Kidney (tissue), 14 donors: ENCODE data around the gene USF2. TPM values are rescaled to one million over a fixed set of nuclear protein-coding genes. Genes with fewer than 3 reads are reported as not detected.

ENCODE experiments used
- DNase-seq, 5 donors: peaks; one replicate each; pipeline ENCODE4 v3.0.0-alpha.2; 2013 to 2020
- FAIRE-seq: peaks from 2 replicates; lab custom pipeline; 2012; peaks lifted over from hg19 to GRCh38; lab: Jason Lieb, UNC
- H3K27ac ChIP-seq, 2 donors: one replicate each; pipeline ENCODE4 v1.7.0; 2013; ENCODE audit warnings: low read depth in 2 of 2, low read length in 2 of 2, inconsistent platforms in 1 of 2
- H3K27me3 ChIP-seq: one replicate; pipeline ENCODE4 v1.7.1; 2013; ENCODE audit warnings: low read length, inconsistent platforms; ENCODE audit not compliant: control insufficient read depth, insufficient read depth
- H3K36me3 ChIP-seq, 3 donors: one replicate each; pipeline versions ENCODE4 v1.7.0 to v1.7.1; 2013; ENCODE audit warnings: low read length in 3 of 3, control low read depth in 1 of 3, inconsistent platforms in 1 of 3; ENCODE audit not compliant: insufficient read depth in 3 of 3, control insufficient read depth in 2 of 3
- H3K4me1 ChIP-seq, 3 donors: one replicate each; pipeline versions ENCODE4 v1.7.0 to v1.7.1; 2013; ENCODE audit warnings: low read length in 3 of 3, inconsistent platforms in 1 of 3, low read depth in 1 of 3; ENCODE audit not compliant: control insufficient read depth in 2 of 3, insufficient read depth in 2 of 3
- H3K4me3 ChIP-seq, 3 donors: one replicate each; pipeline versions ENCODE4 v1.7.0 to v1.8.1; 2013; ENCODE audit warnings: low read length in 3 of 3, control low read depth in 1 of 3, inconsistent platforms in 1 of 3
- H3K9ac ChIP-seq, 3 donors: one replicate each; pipeline versions ENCODE4 v1.7.0 to v1.7.1; 2013; ENCODE audit warnings: low read length in 3 of 3, control low read depth in 1 of 3, inconsistent platforms in 1 of 3
- H3K9me3 ChIP-seq, 3 donors: one replicate each; pipeline versions ENCODE4 v1.7.0 to v1.7.1; 2013; ENCODE audit warnings: low read length in 3 of 3, control low read depth in 1 of 3, inconsistent platforms in 1 of 3; ENCODE audit not compliant: control insufficient read depth in 2 of 3, insufficient read depth in 1 of 3
- CTCF ChIP-seq: IDR thresholded peaks from 3 replicates; pipeline ENCODE4 v1.5.1; 2012; ENCODE audit warnings: mild to moderate bottlenecking, moderate library complexity, borderline replicate concordance; ENCODE audit not compliant: insufficient read depth; ENCODE audit errors: extremely low read depth
- intact Hi-C: fragments of 100-400 bp; cut with DNase I; formaldehyde crosslinking; loops from one replicate; pipeline ENCODE4 v1.11.1; 2022
- polyA plus RNA-seq: library from polyadenylated mRNA; stranded (reverse); fragments of 350-450 nt; fragmentation: Illumina TruSeq; extraction: RNeasy Lipid Tissue Mini Kit (QIAGEN cat#74804); gene quantifications from one replicate; pipeline ENCODE4 v1.2.3, GENCODE V29; 2014; ENCODE audit warnings: low read depth, low replicate concordance; ENCODE audit not compliant: insufficient read depth
- total RNA-seq: library from RNA; stranded (reverse); fragmentation: NEBNext Ultra II Directional; extraction: Animal tissue kit (Norgen Biotek cat#: 25700); gene quantifications from one replicate; pipeline ENCODE4 v1.2.1, GENCODE V29; 2021
- donor health status: control.
- donor health status: control.
- donor health status: control.
- donor health status: control.
- donor health status: control.
- donor health status: DM: yes; HTN: yes; CAD: no.
- donor health status: Normal renal cell carcinoma (clear cell type).

The USF2 gene
- total and polyA plus RNA-seq, 2 donors from 2014 or later = 82.8 to 118 TPM

GRCh38 chr19:35301961-35302360 lies 33.2 kb downstream of the USF2 start:
- no peak overlapping the region for H3K4me3 ChIP-seq
- H3K4me1 ChIP-seq = no peaks in the 10 kb centered on the region
- peaks cover 0 to 2% (median 0%) of the 10 kb centered on the region in 3 donors for H3K9me3 ChIP-seq
- no peak overlapping the region for H3K9ac ChIP-seq
- no peak for TF ChIP-seq CTCF
- intact Hi-C loops = no loop called here
- H3K36me3 ChIP-seq = no peaks in the 10 kb centered on the region
- no peak for FAIRE-seq
- no peak overlapping the region for H3K27ac ChIP-seq
- no peaks in the 10 kb centered on the region for H3K27me3 ChIP-seq
- no peak for DNase-seq

GRCh38 chr19:35302446-35302845 lies 33.7 kb downstream of the USF2 start:
- intact Hi-C loops = no loop called here
- Histone ChIP-seq H3K27ac (no peak overlapping the region), H3K4me1 (peaks cover 0 to 2% (median 0%) of the 10 kb centered on the region in 3 donors), H3K9ac (no peak overlapping the region), H3K27me3 (no peaks in the 10 kb centered on the region), H3K9me3 (peaks cover 0 to 2% (median 0%) of the 10 kb centered on the region in 3 donors), H3K4me3 (no peak overlapping the region), H3K36me3 (no peaks in the 10 kb centered on the region)
- no peak for DNase-seq
- no peak for TF ChIP-seq CTCF
- no peak for FAIRE-seq

- DNase-seq (no peak), FAIRE-seq (no peak)
- H3K27ac ChIP-seq = no peak overlapping the region
- no peak overlapping the region for H3K9ac ChIP-seq
- no peaks in the 10 kb centered on the region for H3K36me3 ChIP-seq
- no peak for TF ChIP-seq CTCF
- no peak overlapping the region for H3K4me3 ChIP-seq
- intact Hi-C loops = no loop called here
- no peaks in the 10 kb centered on the region for H3K27me3 ChIP-seq
- H3K4me1 ChIP-seq = peaks cover 0 to 2% (median 0%) of the 10 kb centered on the region in 3 donors
- no peaks in the 10 kb centered on the region for H3K9me3 ChIP-seq
These were observed 34.7 kb downstream of the USF2 start for GRCh38 chr19:35303357-35303915.

GRCh38 chr19:35304036-35304435 lies 35.3 kb downstream of the USF2 start:
- DNase-seq (no peak), FAIRE-seq (no peak)
- no peak overlapping the region for H3K27ac ChIP-seq
- H3K36me3 ChIP-seq = no peaks in the 10 kb centered on the region
- no peaks in the 10 kb centered on the region for H3K9me3 ChIP-seq
- peaks cover 0 to 2% (median 2%) of the 10 kb centered on the region in 3 donors for H3K4me1 ChIP-seq
- TF ChIP-seq CTCF = no peak
- no peak overlapping the region for H3K4me3 ChIP-seq
- H3K9ac ChIP-seq = no peak overlapping the region
- H3K27me3 ChIP-seq = no peaks in the 10 kb centered on the region
- intact Hi-C loops = no loop called here
